BE2C (cell line): Measurements from ENCODE around the gene PRKAR2B.
"Not testable (repeated sequence)": the region's sequence is repeated elsewhere in the genome, so short reads cannot be mapped to it uniquely, and the experiment has no call there.

ENCODE experiments used
- DNase-seq: peaks from one replicate; pipeline ENCODE4 v3.0.0-alpha.2; 2020
- H3K27me3 ChIP-seq: fragments of 250-450 bp; sonication (Bioruptor Pico); 2 replicates; pipeline ENCODE4 v1.5.1; 2020; ENCODE audit warnings: mild to moderate bottlenecking
- H3K36me3 ChIP-seq: fragments of 250-450 bp; sonication (Bioruptor Pico); 2 replicates; pipeline ENCODE4 v1.5.1; 2020; ENCODE audit warnings: mild to moderate bottlenecking
- H3K4me1 ChIP-seq: fragments of 250-450 bp; sonication (Bioruptor Pico); 2 replicates; pipeline ENCODE4 v1.5.1; 2020
- H3K4me3 ChIP-seq: 2 replicates; pipeline ENCODE4 v1.5.1; 2011; ENCODE audit warnings: low read depth, low read length
- H3K9me3 ChIP-seq: fragments of 250-450 bp; sonication (Bioruptor Pico); 2 replicates; pipeline ENCODE4 v1.5.1; 2020
- CTCF ChIP-seq: IDR thresholded peaks from 2 replicates; pipeline ENCODE4 v1.5.1; 2012; ENCODE audit warnings: mild to moderate bottlenecking, low read depth, low read length

The PRKAR2B gene

GRCh38 chr7:107080533-107080932, 36.0 kb downstream of the PRKAR2B start:
- TF ChIP-seq CTCF: no peak

GRCh38 chr7:107085180-107085579, 40.7 kb downstream of the PRKAR2B start:
- Histone ChIP-seq H3K9me3 (no peaks in the 10 kb centered on the region), H3K4me3 (no peak overlapping the region), H3K36me3 (no peaks in the 10 kb centered on the region), H3K4me1 (peaks cover 2% of the 10 kb centered on the region), H3K27me3 (no peaks in the 10 kb centered on the region)
- no peak for DNase-seq
- TF ChIP-seq CTCF: no peak

More at GRCh38 chr7:107080533-107080932, 36.0 kb downstream of the PRKAR2B start:
- no peak for DNase-seq
- no peak overlapping the region for H3K4me3 ChIP-seq
- no peaks in the 10 kb centered on the region for H3K9me3 ChIP-seq
- H3K4me1 ChIP-seq: peaks cover 18% of the 10 kb centered on the region
- H3K27me3 ChIP-seq: no peaks in the 10 kb centered on the region
- no peaks in the 10 kb centered on the region for H3K36me3 ChIP-seq

- no peak for DNase-seq
- H3K4me1 ChIP-seq: no peaks in the 10 kb centered on the region; the same call in 1 of the 2 replicates
- no peaks in the 10 kb centered on the region for H3K9me3 ChIP-seq
- no peaks in the 10 kb centered on the region for H3K36me3 ChIP-seq
- H3K27me3 ChIP-seq: no peaks in the 10 kb centered on the region
- no peak for TF ChIP-seq CTCF
- no peak overlapping the region for H3K4me3 ChIP-seq
Observed at GRCh38 chr7:107089627-107090026, 45.1 kb downstream of the PRKAR2B start.

GRCh38 chr7:107090457-107090856, 46.0 kb downstream of the PRKAR2B start:
- no peaks in the 10 kb centered on the region for H3K36me3 ChIP-seq
- TF ChIP-seq CTCF: no peak
- no peak for DNase-seq
- no peak overlapping the region for H3K4me3 ChIP-seq
- H3K9me3 ChIP-seq: no peaks in the 10 kb centered on the region
- H3K4me1 ChIP-seq: no peaks in the 10 kb centered on the region; the same call in 1 of the 2 replicates
- H3K27me3 ChIP-seq: no peaks in the 10 kb centered on the region

GRCh38 chr7:107091306-107091705, 46.8 kb downstream of the PRKAR2B start:
- DNase-seq: no peak
- no peak for TF ChIP-seq CTCF
- H3K4me1 ChIP-seq: no peaks in the 10 kb centered on the region; the same call in 1 of the 2 replicates
- H3K4me3 ChIP-seq: no peak overlapping the region
- H3K9me3 ChIP-seq: no peaks in the 10 kb centered on the region
- H3K27me3 ChIP-seq: no peaks in the 10 kb centered on the region
- H3K36me3 ChIP-seq: no peaks in the 10 kb centered on the region

- H3K4me3 ChIP-seq, H3K9me3 ChIP-seq, H3K36me3 ChIP-seq, H3K27me3 ChIP-seq, DNase-seq, H3K4me1 ChIP-seq: not testable (repeated sequence)
Observed at GRCh38 chr7:107093671-107094070, 49.2 kb downstream of the PRKAR2B start.

- not testable (repeated sequence) for H3K27me3 ChIP-seq, DNase-seq, H3K4me3 ChIP-seq, H3K9me3 ChIP-seq, H3K36me3 ChIP-seq, H3K4me1 ChIP-seq
Observed at GRCh38 chr7:107099154-107099553, 54.6 kb downstream of the PRKAR2B start.
